Measurements from ENCODE around the gene PTGFRN. TPM values are rescaled to one million over a fixed set of nuclear protein-coding genes. Genes with fewer than 3 reads are reported as not detected.

PTGFRN gene
- total RNA-seq: 50.4 and 72.5 TPM in 2 replicates

DNA sequence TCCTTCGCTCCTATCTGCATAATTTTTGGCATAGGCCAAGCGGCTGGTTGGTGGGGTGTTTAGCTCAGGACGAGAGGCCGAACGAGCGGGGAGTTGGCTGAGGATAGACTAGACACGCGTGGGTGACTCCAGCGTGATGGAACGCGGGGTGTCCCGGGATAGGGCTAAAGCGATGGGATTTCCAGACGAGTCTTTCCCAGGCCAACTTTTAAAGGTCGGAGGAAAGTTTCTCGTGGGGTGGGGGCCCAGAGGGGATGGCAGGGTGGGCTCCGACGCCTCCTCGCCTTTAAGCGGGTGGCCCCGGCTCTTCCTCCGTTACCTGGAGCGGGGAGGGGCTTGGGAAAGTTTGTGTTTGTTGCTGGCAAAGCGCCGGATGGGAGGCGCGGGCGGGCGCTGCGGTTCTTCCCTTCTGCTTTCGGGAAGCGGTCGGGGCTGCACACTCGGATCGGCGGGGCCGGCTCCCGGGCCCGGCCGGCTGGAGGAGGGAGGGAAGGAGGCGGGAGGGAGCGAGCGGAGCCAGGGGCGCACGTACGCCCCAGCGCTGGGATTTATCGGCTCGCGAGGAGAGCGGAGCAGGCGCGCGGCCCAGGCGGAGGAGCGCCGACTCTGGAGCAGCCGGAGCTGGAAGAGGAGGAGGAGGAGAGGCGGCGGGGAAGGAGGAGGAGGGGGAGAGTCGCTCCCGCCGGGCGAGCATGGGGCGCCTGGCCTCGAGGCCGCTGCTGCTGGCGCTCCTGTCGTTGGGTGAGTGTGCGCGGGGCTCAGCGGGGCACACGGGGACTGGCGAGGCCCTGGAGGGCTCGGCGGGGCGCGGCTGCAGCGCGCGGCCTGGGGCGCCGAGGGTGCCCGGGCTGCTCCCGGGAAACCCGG, at the start of gene PTGFRN:
TSS of gene PTGFRN (plus strand) at position 405 of the 867 bp plus-strand sequence. CDS start at position 693, 288 bp downstream.

DNA sequence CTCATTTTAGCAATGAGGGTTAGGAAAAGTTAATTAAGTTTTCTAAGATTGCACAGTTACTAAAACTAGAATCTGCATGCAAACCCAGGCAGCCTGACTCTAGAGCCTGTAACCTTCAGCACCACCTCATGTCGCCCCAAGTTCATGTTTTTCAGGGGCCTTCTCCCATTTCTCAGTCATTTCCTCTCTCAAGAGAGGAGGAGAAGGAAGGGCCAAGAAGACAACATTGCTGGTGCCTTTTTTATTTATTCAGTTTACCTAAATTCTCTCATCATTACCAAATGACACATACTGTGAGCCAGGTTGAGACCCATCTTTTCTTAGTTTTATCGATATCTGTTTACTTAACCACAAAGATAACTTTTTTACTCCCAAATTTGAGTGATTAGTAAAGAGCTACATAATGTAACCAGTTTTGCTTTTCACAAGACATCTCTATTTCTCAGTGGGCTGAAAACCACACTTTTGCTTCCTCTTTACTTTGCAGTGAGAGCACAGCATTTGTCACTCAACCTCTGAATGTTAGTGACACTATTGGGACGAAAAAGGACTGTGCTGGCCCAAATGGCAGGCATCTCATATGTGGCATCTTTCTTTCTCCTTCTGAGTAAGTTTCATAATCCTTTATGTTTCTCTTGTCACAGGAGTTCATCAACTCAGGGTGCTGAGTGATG, 91.7 kb downstream of the PTGFRN start, which contains the start of gene CD101:
TSS of gene CD101 (plus strand) at position 507 of the 674 bp plus-strand sequence. CDS start at position 565, 58 bp downstream.

Other genes starting within 250 kb of the PTGFRN start
- gene IGSF3, start 242.2 kb upstream of the PTGFRN start, total RNA-seq: 0.36 and 0.47 TPM in 2 replicates
- gene CD2, start 155.5 kb upstream of the PTGFRN start, total RNA-seq: not detected in 2 replicates
- under 0.01 and 0.09 TPM in 2 replicates for gene CD101, start 91.8 kb downstream of the PTGFRN start, total RNA-seq
- gene TTF2, start 150.4 kb downstream of the PTGFRN start, total RNA-seq: 13.1 and 13.4 TPM in 2 replicates
- gene TRIM45, start 211.8 kb downstream of the PTGFRN start, total RNA-seq: 1.1 and 1.3 TPM in 2 replicates